HepG2 (cell line): Measurements from ENCODE around the gene KBTBD3. TPM values are rescaled to one million over a fixed set of nuclear protein-coding genes. Genes with fewer than 3 reads are reported as not detected.

Experiments
- ATAC-seq: fragments of 200-7000 bp; cut with Tn5 transposase; 3 replicates; pipeline ENCODE4 v1.9.1; 2020; ENCODE audit warnings: mild to moderate bottlenecking, moderate library complexity
- BruUV-seq: library from RNA; stranded (reverse); fragments of 400-500 nt; replicated peaks from 2 replicates; lab custom pipeline; 2021; lab: Mats Ljungman, UMichigan
- CTCF ChIA-PET: fragments of 300-600 bp; formaldehyde crosslinking; extraction: SDS; loops from one replicate; lab custom pipeline; 2021; ENCODE audit warnings: low total read pairs, inconsistent platforms, low intra/inter-chr PET ratio; lab: Yijun Ruan, JAX
- POLR2A ChIA-PET: fragments of 350-600 bp; sonication (Branson Sonifier 250); formaldehyde crosslinking; loops from one replicate; lab custom pipeline; 2020; ENCODE audit warnings: antibody characterized with exemption, inconsistent platforms; lab: Yijun Ruan, JAX
- DNase-seq: peaks from one replicate; pipeline ENCODE4 v3.0.0-alpha.2; 2015; ENCODE audit warnings: low spot score
- FAIRE-seq: peaks from 3 replicates; lab custom pipeline; 2011; peaks lifted over from hg19 to GRCh38; lab: Jason Lieb, UNC
- H2AFZ ChIP-seq: one replicate; pipeline ENCODE4 v1.6.1; 2011; ENCODE audit warnings: low read length, inconsistent platforms
- H3K27ac ChIP-seq: fragments of 300-600 bp; 3 replicates; pipeline ENCODE4 v1.8.0; 2011; ENCODE audit warnings: mixed run types, mild to moderate bottlenecking, mixed read lengths, low read length, inconsistent platforms; ENCODE audit not compliant: insufficient read depth; ENCODE audit errors: extremely low read length
- H3K27me3 ChIP-seq, 2 experiments: fragments of 200-600 bp in 1 of 2; 2 replicates in 1 of 2; 3 replicates in 1 of 2; pipeline versions ENCODE4 v1.6.0 to v1.8.0; 2011; ENCODE audit warnings: low read length in 2 of 2, mild to moderate bottlenecking in 2 of 2, moderate library complexity in 2 of 2, inconsistent platforms in 1 of 2; ENCODE audit not compliant: insufficient read depth in 2 of 2, control insufficient read depth in 1 of 2
- H3K36me3 ChIP-seq, 2 experiments: fragments of 200-600 bp in 1 of 2; replicated peaks in 1 of 2; 2 replicates in 1 of 2; 3 replicates in 1 of 2; pipeline versions ENCODE4 v1.5.1 to v1.8.0; 2011; ENCODE audit warnings: low read length in 2 of 2, inconsistent platforms in 1 of 2; ENCODE audit not compliant: insufficient read depth in 2 of 2, control insufficient read depth in 1 of 2
- H3K4me1 ChIP-seq: 2 replicates; pipeline ENCODE4 v1.5.1; 2012; ENCODE audit warnings: low read length, inconsistent platforms; ENCODE audit not compliant: insufficient read depth
- H3K4me2 ChIP-seq: 2 replicates; pipeline ENCODE4 v1.6.0; 2011; ENCODE audit warnings: low read depth, low read length, inconsistent platforms
- H3K4me3 ChIP-seq, 3 experiments: fragments of 200-600 bp in 1 of 3; sonication (generic), shearing (Covaris generic) in 1 of 3; replicated peaks in 1 of 3; 2 replicates each; pipeline ENCODE4 v1.5.1; 2011 to 2016; ENCODE audit warnings: low read length in 3 of 3, inconsistent platforms in 2 of 3, low read depth in 2 of 3, mild to moderate bottlenecking in 2 of 3, control low read depth in 1 of 3, mixed read lengths in 1 of 3; ENCODE audit not compliant: insufficient read depth in 1 of 3
- H3K79me2 ChIP-seq: one replicate; pipeline ENCODE4 v1.6.1; 2011; ENCODE audit warnings: low read length, inconsistent platforms; ENCODE audit not compliant: insufficient read depth
- H3K9ac ChIP-seq: 2 replicates; pipeline ENCODE4 v1.6.0; 2011; ENCODE audit warnings: mild to moderate bottlenecking, low read depth, low read length, inconsistent platforms; ENCODE audit not compliant: insufficient read depth
- H3K9me3 ChIP-seq: 2 replicates; pipeline ENCODE4 v1.5.1; 2012; ENCODE audit warnings: mild to moderate bottlenecking, low read length
- H4K20me1 ChIP-seq: 2 replicates; pipeline ENCODE4 v1.6.0; 2011; ENCODE audit warnings: inconsistent platforms, mild to moderate bottlenecking, low read length, moderate library complexity; ENCODE audit not compliant: insufficient read depth
- HOXD1 ChIP-seq: sonication (generic); formaldehyde crosslinking; IDR thresholded peaks from 2 replicates; pipeline ENCODE4 v1.5.0; 2020; ENCODE audit warnings: missing genetic modification reagents
- ISX ChIP-seq: sonication (generic); formaldehyde crosslinking; conservative IDR thresholded peaks from 2 replicates; pipeline ENCODE4 v1.5.0; 2020; ENCODE audit warnings: missing genetic modification reagents
- PAX8 ChIP-seq: sonication (generic); formaldehyde crosslinking; IDR thresholded peaks from 2 replicates; pipeline ENCODE4 v1.8.0; 2022; ENCODE audit warnings: mild to moderate bottlenecking, missing genetic modification reagents, borderline replicate concordance
- SMAD9 ChIP-seq: sonication (generic); formaldehyde crosslinking; IDR thresholded peaks from 2 replicates; pipeline ENCODE4 v1.5.1; 2020; ENCODE audit warnings: mild to moderate bottlenecking, missing genetic modification reagents
- SMARCC2 ChIP-seq: fragments of 450-650 bp; IDR thresholded peaks from 2 replicates; pipeline ENCODE4 v1.6.1; 2017; ENCODE audit warnings: antibody characterized with exemption, mild to moderate bottlenecking
- SNAPC4 ChIP-seq: sonication (generic); formaldehyde crosslinking; IDR thresholded peaks from 2 replicates; pipeline ENCODE4 v1.4.0; 2020; ENCODE audit warnings: mild to moderate bottlenecking, missing genetic modification reagents
- TCF12 ChIP-seq, 2 experiments: fragments of 450-650 bp in 1 of 2; sonication (generic) in 1 of 2; formaldehyde crosslinking in 1 of 2; IDR thresholded peaks; 2 replicates each; pipeline versions ENCODE4 v1.6.1 to v1.8.0; 2017 to 2022; ENCODE audit warnings: antibody characterized with exemption in 1 of 2, mild to moderate bottlenecking in 1 of 2, missing genetic modification reagents in 1 of 2, moderate library complexity in 1 of 2
- TP53 ChIP-seq: sonication (generic); formaldehyde crosslinking; conservative IDR thresholded peaks from 2 replicates; pipeline ENCODE4 v1.4.0; 2020; ENCODE audit warnings: missing genetic modification reagents
- ZNF234 ChIP-seq: sonication (generic); formaldehyde crosslinking; conservative IDR thresholded peaks from 2 replicates; pipeline ENCODE4 v1.5.1; 2020; ENCODE audit warnings: mild to moderate bottlenecking, missing genetic modification reagents
- ZNF362 ChIP-seq: sonication (generic); formaldehyde crosslinking; IDR thresholded peaks from 2 replicates; pipeline ENCODE4 v1.4.0; 2020; ENCODE audit warnings: missing genetic modification reagents, mild to moderate bottlenecking, borderline replicate concordance
- ZNF367 ChIP-seq: sonication (generic); formaldehyde crosslinking; IDR thresholded peaks from 2 replicates; pipeline ENCODE4 v1.4.0; 2020; ENCODE audit warnings: missing genetic modification reagents, borderline replicate concordance
- ZNF570 ChIP-seq: sonication (generic); formaldehyde crosslinking; IDR thresholded peaks from 2 replicates; pipeline ENCODE4 v1.4.0; 2020; ENCODE audit warnings: mild to moderate bottlenecking, missing genetic modification reagents, borderline replicate concordance
- ZNF652 ChIP-seq: IDR thresholded peaks from 2 replicates; pipeline ENCODE4 v1.6.1; 2016; ENCODE audit warnings: low read depth, borderline replicate concordance
- WGBS: methylation state at CpG from one replicate; pipeline ENCODE4 v1.1.6; 2017; ENCODE audit warnings: low lambda C conversion rate; 5-methylcytosine and 5-hydroxymethylcytosine counted together
- in situ Hi-C: cut with HindIII; loops from 2 replicates; pipeline ENCODE4 v1.10.0; 2017; ENCODE audit warnings: low pct_unique_long_range_greater_than_20kb; ENCODE audit not compliant: extremely low pct_ligation_motif_present
- intact Hi-C: fragments of 100-400 bp; cut with micrococcal nuclease; formaldehyde crosslinking; loops from one replicate; pipeline ENCODE4 v1.10.0; 2022; ENCODE audit not compliant: unreplicated experiment
- polyA plus RNA-seq, 8 experiments: library from polyadenylated mRNA; depleted of rRNA in 3 of 8; stranded (reverse) in 7 of 8; unstranded in 1 of 8; fragments of >200 nt; fragmentation: Illumina TruSeq in 4 of 8; extraction: Trizol in 4 of 8; gene quantifications; 2 replicates each; pipeline versions ENCODE4 v1.2.1 to v1.2.3, GENCODE V29; 2011 to 2016; ENCODE audit warnings: low read depth in 4 of 8, missing spikeins in 1 of 8, mixed read lengths in 1 of 8; ENCODE audit not compliant: insufficient read depth in 1 of 8
- total RNA-seq, 5 experiments: library from RNA; depleted of rRNA; stranded (reverse); fragments of >200 nt; fragmentation: Illumina TruSeq; extraction: Trizol; gene quantifications; 2 replicates each; pipeline ENCODE4 v1.2.3, GENCODE V29; 2016; ENCODE audit warnings: low read depth in 1 of 5

Gene KBTBD3
- total and polyA plus RNA-seq, 2 of the 13 experiments (the other 11 are each of a cell fraction or from before 2014, with no cell fraction given), result 1.8 to 7.4 TPM

- in situ Hi-C loops, result no loop called here
- intact Hi-C loops, result loop anchor here (10.0 kb wide), 1 partner anchor 1122 kb away; no protein-coding TSS in a partner anchor
- ChIA-PET CTCF (no interaction called here), POLR2A (no interaction called here)
- H3K36me3 ChIP-seq, result no peaks in the 10 kb centered on the region
- no peak for DNase-seq
- FAIRE-seq, result no peak
- no peak overlapping the region for H2AFZ ChIP-seq
- H3K27me3 ChIP-seq, result no peaks in the 10 kb centered on the region; a peak in 1 of 5 replicates
- no peaks in the 10 kb centered on the region for H4K20me1 ChIP-seq
- no TSS peak for BruUV-seq
- no peak overlapping the region for H3K9ac ChIP-seq
- no peak overlapping the region for H3K4me3 ChIP-seq
- ATAC-seq, result no peak
- 84% methylated on average over 1 of the region's 1 CpG for WGBS
- H3K4me1 ChIP-seq, result peaks cover 10% of the 10 kb centered on the region
- no peaks in the 10 kb centered on the region for H3K79me2 ChIP-seq
- TF ChIP-seq HOXD1 (CRISPR knock-in tag) (no peak), TCF12 (IDR thresholded peaks at IDR 0.05) (no peak), TCF12 (CRISPR knock-in tag; IDR thresholded peaks at IDR 0.05) (no peak), ZNF367 (CRISPR knock-in tag) (no peak), ISX (CRISPR knock-in tag) (no peak), SNAPC4 (CRISPR knock-in tag) (no peak), ZNF234 (CRISPR knock-in tag) (no peak), SMARCC2 (no peak), TP53 (no peak), ZNF362 (CRISPR knock-in tag) (no peak), ZNF652 (no peak), PAX8 (no peak), SMAD9 (CRISPR knock-in tag) (no peak), ZNF570 (CRISPR knock-in tag) (no peak)
- H3K4me2 ChIP-seq, result no peak overlapping the region
- H3K9me3 ChIP-seq, result no peaks in the 10 kb centered on the region
- no peak overlapping the region for H3K27ac ChIP-seq
Observed at GRCh38 chr11:106072804-106073203, 4.3 kb downstream of the KBTBD3 start.
